ENCODE data around the gene RAD9A.

Gene RAD9A

GRCh38 chr11:67375320-67376055, 16.3 kb upstream of the RAD9A start:
- no peak for FAIRE-seq

DNA sequence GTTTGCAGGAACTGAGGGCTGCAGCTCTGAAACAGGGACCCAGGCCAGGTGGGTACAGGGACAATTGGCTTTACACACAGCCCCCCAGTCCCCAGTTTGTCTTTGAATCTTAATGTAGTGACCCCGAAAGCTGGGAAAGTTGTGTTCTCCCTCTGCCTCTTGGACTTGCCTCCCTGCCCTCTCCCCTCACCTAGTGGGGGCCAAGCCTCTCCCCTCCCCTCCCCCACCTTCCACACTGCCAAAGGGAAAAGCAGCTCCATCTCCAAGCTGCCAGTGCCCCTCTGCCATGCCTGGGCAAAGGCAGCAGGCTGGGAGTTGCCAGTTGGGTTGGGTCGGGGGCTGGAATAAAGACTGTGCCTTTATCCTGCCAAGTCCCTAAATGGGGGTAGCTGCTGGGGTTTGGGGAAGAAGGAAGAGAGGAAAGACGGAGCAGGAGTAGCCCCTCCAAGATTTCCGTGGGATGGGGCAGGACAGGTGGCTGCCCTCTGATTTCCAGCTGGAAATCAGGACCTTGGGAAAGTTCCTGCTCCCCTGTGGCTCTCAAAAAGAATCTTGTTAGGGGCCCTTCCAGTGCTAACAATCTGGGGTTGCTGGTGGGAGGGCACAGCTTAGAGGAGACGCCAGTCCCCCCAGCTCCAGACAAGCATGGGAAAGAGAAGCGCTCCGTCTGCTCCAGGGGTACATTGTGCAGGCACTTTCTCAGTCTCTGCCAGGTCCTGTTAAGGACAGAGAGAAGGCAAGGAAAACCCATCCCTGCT, 15.5 kb upstream of the RAD9A start:
- no peak for FAIRE-seq

DNA sequence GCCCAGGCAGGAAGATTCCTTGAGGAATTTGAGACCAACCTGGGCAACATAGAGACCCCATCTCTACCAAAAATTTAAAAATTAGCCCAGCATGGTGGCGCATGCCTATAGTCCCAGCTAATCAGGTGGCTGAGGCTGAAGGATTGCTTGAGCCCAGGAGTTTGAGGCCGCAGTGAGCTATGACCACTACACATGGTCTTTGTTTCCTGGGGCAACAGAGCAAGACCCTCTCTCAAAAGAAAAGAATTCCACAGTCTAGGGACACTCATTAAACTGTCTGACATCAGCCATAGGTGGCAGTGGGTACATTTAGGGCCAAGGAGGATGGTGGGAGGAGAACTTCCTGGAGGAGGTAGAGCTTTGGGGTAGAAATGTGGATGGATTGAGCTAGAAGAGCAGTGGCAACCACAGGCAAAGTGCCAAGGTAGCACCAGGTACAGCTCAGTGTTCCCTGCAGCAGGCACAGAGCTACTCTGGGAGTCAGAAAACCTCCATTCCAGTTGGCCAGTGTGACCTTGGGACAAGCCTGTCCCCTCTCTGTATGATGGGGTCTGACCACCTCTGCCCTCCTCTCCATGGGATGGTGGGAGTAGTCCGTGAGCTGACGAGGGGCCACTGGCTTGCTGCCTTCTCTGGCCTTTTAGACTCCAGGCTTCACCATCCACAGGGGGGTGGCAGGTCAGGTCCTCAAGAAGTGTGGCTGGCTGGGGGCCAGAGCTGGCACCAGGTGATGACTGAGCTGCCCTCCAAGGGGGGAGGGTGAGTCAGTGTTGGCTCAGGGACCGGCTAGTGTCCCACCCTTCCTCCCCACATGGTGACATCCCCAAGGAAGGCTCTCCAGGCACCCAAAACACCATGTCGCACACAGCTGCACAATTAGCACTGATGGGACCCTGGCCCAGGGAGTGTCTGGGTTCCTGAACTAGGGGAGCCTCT, 14.6 kb upstream of the RAD9A start:
- FAIRE-seq: no peak

GRCh38 chr11:67378544-67378943, 13.2 kb upstream of the RAD9A start:
- no peak for FAIRE-seq

- FAIRE-seq: no peak
These were observed 12.4 kb upstream of the RAD9A start for GRCh38 chr11:67379061-67380058.

DNA sequence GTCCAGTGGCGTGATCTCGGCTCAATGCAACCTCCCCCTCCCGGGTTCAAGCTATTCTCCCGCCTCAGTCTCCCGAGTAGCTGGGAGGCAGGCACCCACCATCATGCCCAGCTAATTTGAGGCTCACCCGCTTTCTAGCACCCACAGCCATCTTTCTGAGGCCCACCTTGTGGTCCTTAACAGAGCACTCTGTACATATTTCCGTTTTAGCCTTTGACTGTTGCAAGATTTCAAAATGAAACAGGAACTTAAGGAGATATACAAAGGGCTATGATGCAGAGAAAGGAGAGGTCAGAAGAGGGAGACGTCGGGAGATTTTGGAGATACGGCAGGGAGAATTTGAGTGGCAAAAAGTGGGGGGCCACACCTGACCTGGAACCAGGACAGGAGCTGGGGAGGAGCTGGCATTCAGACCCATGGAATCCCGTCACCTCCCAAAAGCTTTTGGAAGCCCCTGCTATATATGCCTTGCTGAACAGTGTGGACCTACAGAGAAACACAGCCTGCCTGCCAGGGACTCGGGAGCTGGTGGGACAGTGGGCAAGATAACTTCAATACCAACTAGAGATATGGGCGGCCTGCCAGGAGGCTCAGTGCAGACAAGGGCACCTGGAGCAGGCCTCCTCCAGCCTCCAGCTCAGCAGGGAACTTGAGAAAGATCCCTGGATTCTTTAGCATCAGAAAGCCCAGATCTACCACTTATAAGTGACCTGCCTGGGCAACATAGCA, 10.4 kb upstream of the RAD9A start:
- no peak for FAIRE-seq

DNA sequence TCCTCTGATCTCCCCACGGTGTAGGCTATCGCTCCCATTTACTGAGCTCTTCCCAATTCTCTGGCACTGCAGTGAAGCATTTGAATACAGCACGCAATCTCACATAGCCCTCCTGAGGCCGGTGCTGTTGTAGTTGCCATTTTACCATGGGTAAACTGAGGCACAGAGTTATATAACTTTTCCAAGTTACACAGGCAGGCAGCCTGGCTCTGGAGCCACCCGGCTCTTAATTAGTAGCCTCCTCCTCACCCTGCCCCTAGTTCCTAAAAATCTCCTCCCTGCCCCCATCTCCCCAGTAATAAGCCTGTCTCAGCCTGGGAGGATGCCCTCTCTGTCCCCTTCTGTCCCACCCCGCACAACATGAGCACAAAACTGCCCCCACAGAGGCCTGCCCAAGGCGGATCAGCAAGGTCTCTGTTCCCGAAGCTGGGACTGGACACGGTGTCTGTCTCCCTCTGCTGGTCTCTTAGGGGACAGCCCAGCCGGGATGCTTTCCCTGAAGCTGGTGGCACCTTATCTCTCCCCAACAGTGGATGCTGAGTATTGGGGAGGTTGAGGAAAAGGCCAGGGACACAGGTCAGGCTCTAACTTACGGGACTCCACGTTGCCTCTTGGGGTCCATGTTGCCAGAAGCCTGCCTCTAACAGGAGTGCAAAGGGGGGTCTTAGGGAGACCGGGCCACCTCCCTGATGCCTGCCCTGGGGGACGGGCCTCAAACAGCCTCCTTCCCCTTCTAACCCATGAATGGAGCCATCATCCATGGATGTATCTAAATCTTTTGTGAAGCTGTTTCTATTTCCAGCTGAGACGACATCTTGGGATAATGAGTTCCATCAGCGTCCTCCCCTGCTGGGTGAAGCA, 9.3 kb upstream of the RAD9A start:
- FAIRE-seq: no peak

DNA sequence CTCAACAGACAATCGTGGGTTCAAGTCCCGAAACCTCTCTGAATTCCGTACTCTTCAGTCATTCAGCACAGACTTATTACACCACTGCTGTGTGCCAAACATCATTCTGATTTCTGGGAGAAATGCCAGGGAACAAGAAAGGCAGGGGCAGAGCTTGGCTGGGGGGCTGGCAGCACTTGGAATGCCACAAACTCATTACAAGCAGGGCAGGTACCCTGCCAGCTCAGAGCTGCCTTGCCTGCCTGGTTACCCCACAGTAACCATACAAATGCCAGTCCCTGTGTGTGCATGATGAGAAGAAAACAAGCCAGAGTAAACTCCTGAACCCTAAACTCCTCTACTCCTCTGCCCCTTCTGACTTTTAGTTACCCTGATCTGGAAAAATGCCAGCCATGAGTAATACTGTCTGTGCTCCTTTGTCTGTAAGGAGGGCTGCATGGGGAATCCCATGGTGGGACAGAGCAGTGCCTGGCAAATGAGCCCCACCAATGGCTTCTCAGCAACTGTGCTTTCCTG, 6.9 kb upstream of the RAD9A start:
- FAIRE-seq: no peak

GRCh38 chr11:67387069-67387468, 4.7 kb upstream of the RAD9A start:
- no peak for FAIRE-seq

GRCh38 chr11:67387518-67387917, 4.3 kb upstream of the RAD9A start:
- no peak for FAIRE-seq

GRCh38 chr11:67389477-67389876, 2.3 kb upstream of the RAD9A start:
- FAIRE-seq: no peak

- no peak for FAIRE-seq
These were observed 861 bp upstream of the RAD9A start for GRCh38 chr11:67390947-67391303.

- FAIRE-seq: no peak
These were observed 463 bp downstream of the RAD9A start for GRCh38 chr11:67392183-67392715.

DNA sequence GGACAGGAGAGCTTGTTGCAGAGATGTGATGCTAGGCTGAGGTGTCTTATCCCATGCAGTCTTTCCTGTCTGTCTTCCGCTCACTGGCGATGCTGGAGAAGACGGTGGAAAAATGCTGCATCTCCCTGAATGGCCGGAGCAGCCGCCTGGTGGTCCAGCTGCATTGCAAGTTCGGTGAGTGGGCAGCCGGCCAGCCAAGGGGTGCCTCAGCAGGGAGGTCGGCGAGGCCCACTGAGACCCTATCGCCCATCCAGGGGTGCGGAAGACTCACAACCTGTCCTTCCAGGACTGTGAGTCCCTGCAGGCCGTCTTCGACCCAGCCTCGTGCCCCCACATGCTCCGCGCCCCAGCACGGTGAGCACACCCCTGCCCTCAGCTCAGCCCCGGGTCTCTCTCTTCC, 1.7 kb downstream of the RAD9A start:
- FAIRE-seq: no peak

DNA sequence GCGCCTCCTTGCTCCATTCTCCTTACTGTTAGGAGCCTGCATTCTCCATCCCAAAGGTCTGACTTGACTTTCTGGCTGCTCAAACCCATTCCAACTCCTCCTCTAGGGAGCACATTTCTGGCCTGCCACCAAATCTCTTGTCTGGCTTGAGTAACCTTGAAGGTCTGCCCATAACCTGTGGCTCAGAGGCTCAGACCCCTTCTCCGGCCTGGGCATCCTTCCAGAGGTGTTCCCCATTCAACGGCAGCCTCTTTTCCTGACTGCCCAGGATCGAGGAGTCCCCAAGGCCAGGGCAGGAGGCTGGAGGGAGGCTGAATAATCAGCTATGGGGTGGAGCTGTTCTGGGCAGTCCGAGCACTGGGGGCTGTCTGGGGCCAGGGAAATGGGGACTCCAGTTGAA, 2.2 kb downstream of the RAD9A start:
- no peak for FAIRE-seq

GRCh38 chr11:67395555-67396258, 3.9 kb downstream of the RAD9A start:
- FAIRE-seq: no peak

GRCh38 chr11:67396259-67396581, 4.4 kb downstream of the RAD9A start:
- FAIRE-seq: no peak

GRCh38 chr11:67396587-67397389, 5.0 kb downstream of the RAD9A start:
- FAIRE-seq: no peak

Data from endometrium (tissue), 2 donors.